Natural killer cell (primary cell): Measurements from ENCODE around the gene C1GALT1. TPM values are rescaled to one million over a fixed set of nuclear protein-coding genes. Genes with fewer than 3 reads are reported as not detected.

Experiments
- ATAC-seq, 3 donors: fragments of 150-1000 bp in 2 of 3; fragments of 200-7000 bp in 1 of 3; cut with Tn5 transposase; 1 replicate in 1 of 3; 2 replicates in 2 of 3; pipeline ENCODE4 v1.10.0; 2021; ENCODE audit warnings: mild to moderate bottlenecking in 2 of 3, moderate library complexity in 2 of 3
- DNase-seq, 2 donors: peaks; one replicate each; pipeline versions ENCODE4 v3.0.0 to v3.0.0-alpha.2; 2013 to 2021; ENCODE audit warnings: mixed read lengths in 1 of 2
- H3K27ac ChIP-seq: one replicate; pipeline ENCODE4 v1.5.1; 2013; ENCODE audit warnings: mild to moderate bottlenecking, low read length
- H3K27me3 ChIP-seq: one replicate; pipeline ENCODE4 v1.6.1; 2013; ENCODE audit warnings: low read length; ENCODE audit not compliant: control insufficient read depth, insufficient read depth
- H3K36me3 ChIP-seq: one replicate; pipeline ENCODE4 v1.6.1; 2013; ENCODE audit warnings: low read length; ENCODE audit not compliant: control insufficient read depth, insufficient read depth
- H3K4me1 ChIP-seq: one replicate; pipeline ENCODE4 v1.6.1; 2013; ENCODE audit warnings: low read length; ENCODE audit not compliant: control insufficient read depth, insufficient read depth
- H3K4me3 ChIP-seq: one replicate; pipeline ENCODE4 v1.5.1; 2013; ENCODE audit warnings: low read length
- H3K9me3 ChIP-seq: one replicate; pipeline ENCODE4 v1.6.1; 2013; ENCODE audit warnings: low read length; ENCODE audit not compliant: control insufficient read depth, insufficient read depth
- H3K27ac Mint-ChIP-seq, 2 donors: one replicate each; pipeline ENCODE4 v1.8.0; 2022; ENCODE audit warnings: mild to moderate bottlenecking in 2 of 2, mixed read lengths in 2 of 2, moderate library complexity in 1 of 2
- H3K27me3 Mint-ChIP-seq, 2 donors: one replicate each; pipeline ENCODE4 v1.8.0; 2022; ENCODE audit warnings: low read depth in 2 of 2, mixed read lengths in 2 of 2
- H3K36me3 Mint-ChIP-seq: one replicate; pipeline ENCODE4 v1.8.0; 2022; ENCODE audit warnings: mixed read lengths
- H3K4me1 Mint-ChIP-seq, 2 donors: one replicate each; pipeline ENCODE4 v1.8.0; 2022; ENCODE audit warnings: mixed read lengths in 2 of 2
- H3K4me3 Mint-ChIP-seq: one replicate; pipeline ENCODE4 v1.8.0; 2022; ENCODE audit warnings: mild to moderate bottlenecking, moderate library complexity, mixed read lengths
- H3K9me3 Mint-ChIP-seq, 2 donors: one replicate each; pipeline ENCODE4 v1.8.0; 2022; ENCODE audit warnings: mixed read lengths in 2 of 2
- WGBS: methylation state at CpG from one replicate; pipeline ENCODE4 v1.1.7; 2013; ENCODE audit warnings: missing lambda C conversion rate; ENCODE audit not compliant: insufficient coverage; 5-methylcytosine and 5-hydroxymethylcytosine counted together
- intact Hi-C: fragments of 100-400 bp; cut with micrococcal nuclease; formaldehyde crosslinking; loops from one replicate; pipeline ENCODE4 v1.14.2; 2022
- total RNA-seq, 4 donors: library from RNA; stranded (reverse); fragments of 120-200 nt in 1 of 4; gene quantifications; one replicate each; pipeline versions ENCODE4 v1.2.3 to v1.2.4, GENCODE V29; 2013 to 2022
- TF ChIP-seq, protein P1 (sequence below): fragments of 200-600 bp; IDR thresholded peaks from one replicate; pipeline ENCODE4 v1.8.0; 2022; ENCODE audit warnings: antibody characterized with exemption

The C1GALT1 gene
- total RNA-seq, 3 donors from 2014 or later (not counting 1 experiment from before 2014, with no cell fraction given) = 54.5 to 64.5 (median 63.7) TPM

DNA sequence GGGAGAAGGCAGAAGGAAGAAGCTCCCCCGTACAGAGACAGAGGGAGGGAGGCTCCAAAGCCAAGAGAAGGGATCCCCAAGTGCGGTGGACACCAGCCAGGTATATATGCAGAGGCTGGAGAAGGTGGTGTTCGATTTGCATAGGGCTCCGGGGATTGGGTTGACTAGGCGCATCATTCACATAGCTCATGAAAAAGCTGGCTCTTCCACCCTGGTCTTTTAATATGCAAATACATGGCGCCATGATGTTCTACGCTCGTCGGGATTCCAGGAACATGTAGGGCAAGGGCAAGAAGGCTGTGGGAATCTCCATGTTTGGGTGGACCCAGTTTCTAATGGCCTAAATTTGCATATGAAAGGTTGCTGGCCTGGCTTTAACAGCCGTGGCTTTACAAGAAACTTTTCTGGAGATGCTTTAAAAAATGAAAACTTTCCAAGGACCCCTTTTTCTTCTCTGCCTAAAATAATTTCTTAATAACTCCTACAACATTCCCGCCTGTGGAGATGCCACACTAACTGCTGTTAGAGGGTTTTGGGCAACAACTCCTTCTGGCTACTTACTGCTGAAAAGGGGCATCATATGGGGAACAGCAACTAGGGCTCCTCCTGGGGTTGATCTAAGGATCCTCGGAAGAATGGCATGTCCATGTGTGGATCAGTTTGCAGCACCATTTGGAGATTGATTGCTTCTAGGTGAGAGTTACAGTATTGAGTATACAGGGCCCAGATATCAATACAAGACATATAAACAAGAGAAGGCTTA lies 28.3 kb downstream of the C1GALT1 start:
- no peak for DNase-seq
- Mint-ChIP-seq H3K36me3 (peaks cover 7% of the 10 kb centered on the region), H3K27ac (peak overlapping the region; percentile 15 to 33), H3K9me3 (no peaks in the 10 kb centered on the region), H3K4me1 (peaks cover 54 to 61% of the 10 kb centered on the region in 2 donors), H3K4me3 (no peak overlapping the region), H3K27me3 (no peaks in the 10 kb centered on the region)
- Histone ChIP-seq H3K4me1 (no peaks in the 10 kb centered on the region), H3K27ac (no peak overlapping the region), H3K4me3 (no peak overlapping the region), H3K27me3 (no peaks in the 10 kb centered on the region), H3K9me3 (no peaks in the 10 kb centered on the region), H3K36me3 (peaks cover 8% of the 10 kb centered on the region)
- 92% methylated on average over 12 of the region's 12 CpGs for WGBS
- ATAC-seq = no peak
- intact Hi-C loops = no loop called here
- TF ChIP-seq, protein P1, sequence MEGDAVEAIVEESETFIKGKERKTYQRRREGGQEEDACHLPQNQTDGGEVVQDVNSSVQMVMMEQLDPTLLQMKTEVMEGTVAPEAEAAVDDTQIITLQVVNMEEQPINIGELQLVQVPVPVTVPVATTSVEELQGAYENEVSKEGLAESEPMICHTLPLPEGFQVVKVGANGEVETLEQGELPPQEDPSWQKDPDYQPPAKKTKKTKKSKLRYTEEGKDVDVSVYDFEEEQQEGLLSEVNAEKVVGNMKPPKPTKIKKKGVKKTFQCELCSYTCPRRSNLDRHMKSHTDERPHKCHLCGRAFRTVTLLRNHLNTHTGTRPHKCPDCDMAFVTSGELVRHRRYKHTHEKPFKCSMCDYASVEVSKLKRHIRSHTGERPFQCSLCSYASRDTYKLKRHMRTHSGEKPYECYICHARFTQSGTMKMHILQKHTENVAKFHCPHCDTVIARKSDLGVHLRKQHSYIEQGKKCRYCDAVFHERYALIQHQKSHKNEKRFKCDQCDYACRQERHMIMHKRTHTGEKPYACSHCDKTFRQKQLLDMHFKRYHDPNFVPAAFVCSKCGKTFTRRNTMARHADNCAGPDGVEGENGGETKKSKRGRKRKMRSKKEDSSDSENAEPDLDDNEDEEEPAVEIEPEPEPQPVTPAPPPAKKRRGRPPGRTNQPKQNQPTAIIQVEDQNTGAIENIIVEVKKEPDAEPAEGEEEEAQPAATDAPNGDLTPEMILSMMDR = no peak

DNA sequence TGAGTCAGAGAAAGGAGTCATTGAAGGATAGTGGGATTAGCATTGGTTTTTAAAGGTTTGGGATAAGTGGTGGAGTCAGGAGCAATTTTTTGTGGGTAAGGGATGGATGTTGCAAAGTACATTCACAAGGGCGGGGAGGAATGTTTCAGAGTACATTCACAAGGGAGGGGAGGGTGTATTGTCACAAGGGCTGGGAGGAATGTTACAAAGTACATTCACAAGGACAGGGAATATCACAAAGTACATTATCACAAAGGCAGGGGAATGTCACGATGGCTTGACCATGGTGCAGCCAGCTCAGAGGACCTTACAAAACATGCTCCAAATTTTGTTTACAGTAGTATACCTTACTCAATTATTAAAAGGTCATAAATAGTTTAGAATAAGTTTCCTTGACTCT lies 30.3 kb downstream of the C1GALT1 start:
- H3K9me3 Mint-ChIP-seq = no peaks in the 10 kb centered on the region
- ATAC-seq (no peak), DNase-seq (no peak)
- intact Hi-C loops = no loop called here
- Histone ChIP-seq H3K27me3 (no peaks in the 10 kb centered on the region), H3K27ac (no peak overlapping the region), H3K36me3 (peaks cover 23% of the 10 kb centered on the region), H3K4me1 (no peaks in the 10 kb centered on the region), H3K9me3 (no peaks in the 10 kb centered on the region), H3K4me3 (no peak overlapping the region)
- H3K4me3 Mint-ChIP-seq = no peak overlapping the region
- peaks cover 8% of the 10 kb centered on the region for H3K36me3 Mint-ChIP-seq
- no peaks in the 10 kb centered on the region for H3K27me3 Mint-ChIP-seq
- TF ChIP-seq, protein P1 = no peak
- WGBS = 95% methylated on average over 2 of the region's 2 CpGs
- peaks cover 55 to 65% of the 10 kb centered on the region in 2 donors for H3K4me1 Mint-ChIP-seq
- H3K27ac Mint-ChIP-seq = no peak overlapping the region

DNA sequence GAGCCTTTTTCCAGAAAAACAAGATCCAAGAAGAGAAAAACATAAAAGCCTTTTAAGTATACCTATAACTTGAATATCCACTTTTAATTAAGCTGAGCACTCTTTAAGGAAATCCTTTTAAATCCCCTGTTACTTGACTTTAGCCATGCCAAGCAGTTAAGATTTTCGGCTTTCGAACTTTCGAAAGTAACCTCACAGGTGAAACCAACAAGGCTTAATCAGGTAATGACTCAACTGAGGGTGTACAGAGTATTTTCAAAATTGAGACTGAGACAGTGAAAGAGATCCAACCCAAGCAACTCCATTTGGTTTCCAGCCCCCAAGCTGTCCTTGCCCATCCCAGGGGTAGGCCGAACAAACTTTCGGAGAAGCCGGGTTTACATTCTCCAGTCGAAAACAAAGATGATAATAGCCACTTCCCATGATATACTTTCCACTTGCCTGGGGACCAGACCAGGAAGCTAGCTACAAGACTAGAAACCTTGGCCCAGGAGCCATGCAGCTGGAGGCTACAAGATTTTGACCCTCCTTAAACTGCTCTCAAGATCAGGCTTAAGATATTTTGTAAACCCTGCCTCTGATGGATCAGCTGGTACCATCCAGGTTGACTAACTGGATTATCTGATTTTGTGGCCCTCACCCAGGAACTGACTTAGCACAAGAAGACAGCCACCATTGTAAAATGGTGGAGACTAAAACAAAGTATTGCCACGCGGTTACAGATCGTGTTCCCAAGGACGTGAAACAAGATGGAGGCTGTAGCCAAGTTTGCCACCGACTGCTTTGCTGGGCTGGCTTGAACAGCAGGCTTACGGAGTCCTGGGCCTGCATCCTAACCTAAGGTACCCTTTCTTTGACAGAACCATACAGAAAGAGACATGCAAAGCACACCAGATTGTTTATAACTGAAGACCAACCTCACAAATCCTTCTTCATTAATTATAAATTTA lies 32.3 kb downstream of the C1GALT1 start:
- peak overlapping the region; percentile 21 to 53 for H3K27ac Mint-ChIP-seq
- H3K4me1 ChIP-seq = no peaks in the 10 kb centered on the region

More for the DNA sequence above, 32.3 kb downstream of the C1GALT1 start:
- H3K9me3 ChIP-seq = no peaks in the 10 kb centered on the region
- peaks cover 27% of the 10 kb centered on the region for H3K36me3 ChIP-seq
- H3K4me1 Mint-ChIP-seq = peaks cover 56 to 60% of the 10 kb centered on the region in 2 donors
- no peak overlapping the region for H3K4me3 ChIP-seq
- no peaks in the 10 kb centered on the region for H3K27me3 Mint-ChIP-seq
- no peaks in the 10 kb centered on the region for H3K27me3 ChIP-seq
- DNase-seq (no peak), ATAC-seq (no peak)
- no peaks in the 10 kb centered on the region for H3K9me3 Mint-ChIP-seq
- peaks cover 18% of the 10 kb centered on the region for H3K36me3 Mint-ChIP-seq
- no peak overlapping the region for H3K27ac ChIP-seq
- intact Hi-C loops = no loop called here
- TF ChIP-seq, protein P1 = no peak
- 93% methylated on average over 13 of the region's 13 CpGs for WGBS
- H3K4me3 Mint-ChIP-seq = no peak overlapping the region
